T-helper 22 cell (primary cell): ENCODE results near the gene DPP8.
"Not testable (repeated sequence)": the region's sequence is repeated elsewhere in the genome, so short reads cannot be mapped to it uniquely, and the experiment has no call there.

ENCODE experiments used
- DNase-seq: peaks from one replicate; pipeline ENCODE4 v3.0.0-alpha.2; 2020; ENCODE audit warnings: low read depth

Gene DPP8

GRCh38 chr15:65524226-65524625 is 6.7 kb upstream of the DPP8 start:
- no peak for DNase-seq

DNA sequence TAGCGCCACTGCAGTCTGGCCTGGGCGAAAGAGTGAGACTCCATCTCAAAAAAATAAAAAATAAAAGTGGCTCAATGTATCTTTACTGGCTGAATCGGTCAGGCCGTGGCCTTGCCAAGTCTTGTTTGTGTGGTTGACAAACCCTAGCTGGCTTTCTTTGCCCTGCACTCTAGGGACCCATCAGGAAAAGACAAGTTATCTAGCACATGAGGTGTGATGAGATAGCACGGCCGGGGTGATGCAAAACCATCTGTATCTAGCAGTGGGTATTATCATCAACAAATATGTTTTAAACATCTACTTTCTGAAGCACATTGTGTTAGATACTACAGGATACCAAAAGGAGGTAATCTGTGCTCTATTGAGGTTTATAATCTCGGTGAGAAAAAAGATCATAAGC is 3.9 kb upstream of the DPP8 start:
- DNase-seq: no peak

DNA sequence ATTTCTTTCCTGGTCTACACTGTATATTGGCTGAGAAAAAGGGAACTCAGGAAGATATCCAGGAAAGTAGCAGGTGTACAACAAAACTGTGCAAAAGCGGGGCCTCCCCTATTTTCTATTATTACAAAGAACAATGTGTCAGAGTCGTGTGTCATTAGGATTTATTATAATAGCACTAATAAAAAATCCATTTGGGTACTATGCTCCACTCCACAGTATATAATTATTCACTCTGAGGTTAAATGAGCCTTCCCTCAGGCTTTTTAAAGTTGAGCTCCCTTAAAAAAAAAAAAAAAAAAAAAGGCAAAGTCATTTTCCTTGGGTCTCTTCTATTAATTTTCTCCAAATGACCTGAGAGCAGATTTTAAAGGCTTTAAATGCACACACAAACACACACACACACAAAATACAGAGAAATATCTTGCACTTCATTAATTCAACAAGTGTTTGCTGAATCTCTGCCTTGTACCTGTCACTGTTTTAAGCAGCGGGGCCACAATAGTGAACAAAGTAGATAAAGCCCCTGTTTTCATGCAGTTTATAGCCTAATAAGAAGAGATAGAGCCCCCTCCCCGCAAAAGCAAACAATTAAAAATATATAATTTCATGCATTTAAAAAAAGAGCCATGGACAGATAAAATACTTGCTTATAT is 1.3 kb upstream of the DPP8 start:
- DNase-seq: no peak

DNA sequence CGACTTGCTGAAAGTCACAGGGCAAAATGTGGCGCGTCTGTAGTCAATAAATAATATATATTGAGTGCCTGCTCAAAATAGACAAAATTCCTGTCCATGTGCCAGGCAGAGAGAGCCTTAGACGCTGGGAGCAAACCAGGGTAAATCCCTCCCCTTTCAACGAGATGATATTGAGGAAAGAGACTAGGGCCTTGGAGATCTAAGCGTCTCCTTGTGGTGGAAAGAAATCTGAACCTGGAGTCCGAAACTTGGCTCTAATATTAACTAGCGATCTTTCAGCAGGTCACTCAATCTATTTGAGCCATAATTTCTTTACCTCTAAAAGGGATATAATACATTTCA is 348 bp upstream of the DPP8 start:
- no peak for DNase-seq

- no peak for DNase-seq
Observed at GRCh38 chr15:65512807-65513416, 4.6 kb downstream of the DPP8 start.

- DNase-seq: no peak
Observed at GRCh38 chr15:65512189-65512588, 5.3 kb downstream of the DPP8 start.

GRCh38 chr15:65509321-65509720 is 8.2 kb downstream of the DPP8 start:
- DNase-seq: no peak

- no peak for DNase-seq
Observed at GRCh38 chr15:65494076-65494475, 23.4 kb downstream of the DPP8 start.

GRCh38 chr15:65484876-65485275 is 32.6 kb downstream of the DPP8 start:
- DNase-seq: no peak

- no peak for DNase-seq
Observed at GRCh38 chr15:65476903-65477302, 40.6 kb downstream of the DPP8 start.

- DNase-seq: no peak
Observed at GRCh38 chr15:65470866-65471265, 46.6 kb downstream of the DPP8 start.

GRCh38 chr15:65468229-65468909 is 49.1 kb downstream of the DPP8 start:
- DNase-seq: no peak

DNA sequence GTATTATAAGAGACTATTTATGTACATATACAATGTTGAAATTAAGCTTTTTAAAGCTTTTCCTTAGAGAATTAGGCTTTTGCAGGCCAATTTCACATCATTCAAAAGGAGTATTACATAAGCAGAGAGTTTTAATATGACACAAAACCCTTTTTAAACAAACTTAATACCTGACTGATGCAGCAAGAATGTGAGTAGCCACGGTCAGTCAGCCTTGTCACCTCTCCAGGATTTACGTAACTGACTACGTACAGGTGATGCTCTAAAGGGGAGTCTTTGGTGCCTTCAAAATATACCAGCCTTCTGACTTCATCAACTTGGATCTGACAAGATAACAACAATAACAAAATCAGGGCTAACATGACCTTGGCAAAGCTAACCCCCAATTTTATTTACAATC is 50.6 kb downstream of the DPP8 start:
- no peak for DNase-seq

- not testable (repeated sequence) for DNase-seq
Observed at GRCh38 chr15:65463096-65463495, 54.4 kb downstream of the DPP8 start.

DNA sequence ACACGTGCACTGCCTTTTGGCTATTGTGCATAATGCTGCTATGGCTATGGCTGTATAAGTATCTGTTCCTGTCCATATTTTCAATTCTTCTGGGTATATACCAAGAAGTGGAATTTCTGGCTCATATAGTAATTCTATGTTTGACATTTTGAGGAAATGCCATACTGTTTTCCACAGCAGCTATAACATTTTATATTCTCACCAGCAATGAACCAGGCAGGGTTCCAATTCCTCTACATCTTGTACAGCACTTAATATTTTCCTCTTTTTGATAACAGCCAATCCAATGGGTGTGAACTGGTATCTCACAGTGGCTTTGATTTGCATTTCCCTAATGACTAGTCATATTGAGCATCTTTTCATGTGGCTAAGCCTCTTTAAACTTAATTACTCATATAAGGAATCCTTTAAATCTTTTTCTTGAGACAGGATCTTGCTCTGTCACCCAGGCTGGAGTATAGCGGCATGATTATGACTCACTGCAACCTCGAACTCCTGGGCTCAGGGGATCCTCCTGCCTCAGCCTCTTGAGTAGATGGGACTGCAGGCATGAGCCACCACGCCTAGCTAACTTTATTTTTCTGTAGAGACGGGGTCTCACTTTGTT is 56.6 kb downstream of the DPP8 start:
- DNase-seq: no peak

GRCh38 chr15:65455256-65455655 is 62.2 kb downstream of the DPP8 start:
- not testable (repeated sequence) for DNase-seq

GRCh38 chr15:65451989-65452388 is 65.5 kb downstream of the DPP8 start:
- DNase-seq: no peak

DNA sequence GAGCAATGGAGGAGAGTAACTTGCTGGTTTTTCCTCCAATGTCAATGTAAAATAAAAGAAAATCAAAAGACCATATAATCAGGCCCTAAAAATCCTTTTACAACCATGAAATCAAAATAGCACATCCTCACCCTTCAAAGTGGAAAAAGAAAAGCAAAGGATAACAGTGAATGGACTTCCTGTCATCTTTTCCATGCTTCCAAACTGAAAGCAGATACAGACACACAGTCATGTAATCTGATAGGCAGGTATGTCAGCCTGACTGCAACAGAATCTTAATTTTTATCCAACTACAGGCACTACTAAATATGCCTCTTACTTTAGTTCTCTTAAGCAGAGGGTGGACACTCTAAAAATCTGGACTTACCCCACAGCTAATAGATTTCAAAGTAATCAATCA is 66.9 kb downstream of the DPP8 start:
- DNase-seq: no peak

GRCh38 chr15:65447145-65447544 is 70.3 kb downstream of the DPP8 start:
- DNase-seq: no peak

- no peak for DNase-seq
Observed at GRCh38 chr15:65434201-65434600, 83.3 kb downstream of the DPP8 start.

DNA sequence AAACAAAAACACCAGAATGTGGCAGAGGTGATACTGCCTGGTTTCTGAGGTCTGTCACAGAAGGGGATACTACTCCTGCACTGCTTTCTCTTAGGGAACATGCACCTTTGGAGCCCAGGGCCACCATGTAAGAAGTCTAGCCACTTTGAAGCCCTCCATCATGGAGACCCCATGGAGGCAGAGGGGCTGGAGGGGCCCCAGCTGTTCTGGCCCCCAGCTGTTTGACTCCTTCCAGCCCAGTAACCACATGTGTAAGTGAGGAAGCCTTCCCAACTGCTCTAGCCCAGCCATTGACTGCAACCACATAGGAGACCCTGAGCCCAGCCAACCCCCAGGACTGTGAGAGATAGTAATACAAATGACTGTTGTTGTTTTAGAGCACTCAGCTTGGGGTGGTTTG is 85.8 kb downstream of the DPP8 start:
- DNase-seq: no peak

DNA sequence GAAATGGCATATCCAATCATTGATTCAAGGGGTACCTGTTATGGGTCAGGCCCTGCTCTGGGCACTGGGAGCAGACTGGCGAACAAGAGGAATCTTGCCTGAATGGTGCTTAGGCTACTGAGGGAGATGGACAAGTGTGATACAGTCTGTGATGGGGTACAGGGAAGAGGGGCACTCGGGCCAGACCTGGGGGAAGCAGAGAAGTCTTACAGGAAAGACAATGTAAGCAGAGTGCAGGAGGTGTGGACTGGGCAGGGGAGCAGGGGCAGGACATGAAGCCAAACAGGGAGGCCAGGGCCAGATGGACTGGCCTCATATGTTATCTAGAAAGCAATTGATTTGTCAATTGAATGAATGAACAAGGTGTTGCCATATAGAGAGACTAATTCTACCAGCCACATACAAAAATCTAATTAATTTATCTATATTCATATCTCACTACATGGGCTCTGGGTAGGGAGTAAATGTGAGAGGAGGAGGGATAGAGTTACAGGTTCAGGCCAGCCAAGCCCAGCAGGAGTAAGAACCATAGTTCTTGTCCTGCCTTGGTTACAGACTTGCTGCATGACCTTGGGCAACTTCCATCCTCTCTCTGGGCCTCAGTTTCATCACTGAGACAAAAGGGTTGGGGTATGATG is 91.2 kb downstream of the DPP8 start:
- DNase-seq: no peak

GRCh38 chr15:65424683-65425082 is 92.8 kb downstream of the DPP8 start:
- no peak for DNase-seq
